GM23248 (cell line): ENCODE measurements around the gene PRKAR1B. TPM values are rescaled to one million over a fixed set of nuclear protein-coding genes. Genes with fewer than 3 reads are reported as not detected.

Experiments used
- DNase-seq: peaks from one replicate; pipeline ENCODE4 v3.0.0-alpha.2; 2015
- H2AFZ ChIP-seq: fragments of 200-600 bp; sonication (generic); 2 replicates; pipeline ENCODE4 v1.6.1; 2016; ENCODE audit warnings: antibody characterized with exemption
- H3F3A ChIP-seq: fragments of 200-600 bp; sonication (generic); 2 replicates; pipeline ENCODE4 v1.6.1; 2016; ENCODE audit warnings: mild to moderate bottlenecking, antibody characterized with exemption, mixed run types; ENCODE audit not compliant: insufficient read depth
- H3K27ac ChIP-seq: fragments of 200-600 bp; sonication (generic); 2 replicates; pipeline ENCODE4 v1.5.1; 2016; ENCODE audit warnings: mild to moderate bottlenecking
- H3K27me3 ChIP-seq: fragments of 200-600 bp; sonication (generic); replicated peaks from 2 replicates; pipeline ENCODE4 v1.6.1; 2016; ENCODE audit warnings: mild to moderate bottlenecking; ENCODE audit not compliant: insufficient read depth
- H3K36me3 ChIP-seq: fragments of 200-600 bp; sonication (generic); 2 replicates; pipeline ENCODE4 v1.6.1; 2016; ENCODE audit warnings: low read depth, mild to moderate bottlenecking
- H3K4me1 ChIP-seq: fragments of 200-600 bp; sonication (generic); 2 replicates; pipeline ENCODE4 v1.6.1; 2016; ENCODE audit warnings: mild to moderate bottlenecking; ENCODE audit not compliant: insufficient read depth
- H3K4me2 ChIP-seq: fragments of 200-600 bp; sonication (generic); one replicate; pipeline ENCODE4 v1.6.1; 2016; ENCODE audit warnings: mild to moderate bottlenecking; ENCODE audit not compliant: unreplicated experiment
- H3K4me3 ChIP-seq: fragments of 200-600 bp; sonication (generic); 2 replicates; pipeline ENCODE4 v1.5.1; 2016; ENCODE audit warnings: mild to moderate bottlenecking
- H3K79me2 ChIP-seq: fragments of 200-600 bp; sonication (generic); 2 replicates; pipeline ENCODE4 v1.6.1; 2016; ENCODE audit warnings: mild to moderate bottlenecking; ENCODE audit not compliant: insufficient read depth
- H3K9ac ChIP-seq: fragments of 200-600 bp; sonication (generic); 2 replicates; pipeline ENCODE4 v1.6.1; 2016; ENCODE audit warnings: mild to moderate bottlenecking
- H3K9me2 ChIP-seq: fragments of 200-600 bp; sonication (generic); 2 replicates; pipeline ENCODE4 v1.6.1; 2016; ENCODE audit warnings: mixed run types, mild to moderate bottlenecking, moderate library complexity; ENCODE audit not compliant: insufficient read depth
- H3K9me3 ChIP-seq: fragments of 200-600 bp; sonication (generic); one replicate; pipeline ENCODE4 v1.6.1; 2017; ENCODE audit warnings: low read depth
- H4K20me1 ChIP-seq: fragments of 200-600 bp; sonication (generic); 2 replicates; pipeline ENCODE4 v1.6.0; 2016; ENCODE audit not compliant: insufficient read depth
- EZH2 ChIP-seq: fragments of 200-600 bp; sonication (generic); IDR thresholded peaks from 2 replicates; pipeline ENCODE4 v1.6.1; 2018; ENCODE audit warnings: antibody characterized with exemption, mild to moderate bottlenecking; ENCODE audit not compliant: insufficient read depth, poor library complexity, severe bottlenecking
- EZH2phosphoT487 ChIP-seq: fragments of 200-600 bp; sonication (generic); IDR thresholded peaks from 2 replicates; pipeline ENCODE4 v1.6.1; 2018; ENCODE audit warnings: antibody characterized with exemption, moderate library complexity, mild to moderate bottlenecking, low read depth; ENCODE audit not compliant: insufficient read depth
- WGBS, 2 experiments: methylation state at CpG; one replicate each; pipeline ENCODE4 v1.1.6; 2015 to 2017; ENCODE audit warnings: low lambda C conversion rate in 2 of 2, low coverage in 1 of 2; ENCODE audit errors: missing lambda C conversion rate in 2 of 2; 5-methylcytosine and 5-hydroxymethylcytosine counted together
- in situ Hi-C: fragments of 300-500 bp; cut with MboI; formaldehyde crosslinking; loops from 2 replicates; pipeline ENCODE4 v1.15.0; 2020
- polyA plus RNA-seq: library from polyadenylated mRNA; unstranded; fragments of >200 nt; fragmentation: Nextera tagmentation; extraction: Ambion mirVana; gene quantifications from 2 replicates; pipeline ENCODE4 v1.2.1, GENCODE V29; 2016
- total RNA-seq: library from RNA; depleted of rRNA; stranded (reverse); fragments of >200 nt; shearing (Covaris generic); gene quantifications from 2 replicates; pipeline ENCODE4 v1.2.3, GENCODE V29; 2014

Gene PRKAR1B
- total and polyA plus RNA-seq, 2 experiments from 2014 or later, result 10.2 to 12.9 TPM

DNA sequence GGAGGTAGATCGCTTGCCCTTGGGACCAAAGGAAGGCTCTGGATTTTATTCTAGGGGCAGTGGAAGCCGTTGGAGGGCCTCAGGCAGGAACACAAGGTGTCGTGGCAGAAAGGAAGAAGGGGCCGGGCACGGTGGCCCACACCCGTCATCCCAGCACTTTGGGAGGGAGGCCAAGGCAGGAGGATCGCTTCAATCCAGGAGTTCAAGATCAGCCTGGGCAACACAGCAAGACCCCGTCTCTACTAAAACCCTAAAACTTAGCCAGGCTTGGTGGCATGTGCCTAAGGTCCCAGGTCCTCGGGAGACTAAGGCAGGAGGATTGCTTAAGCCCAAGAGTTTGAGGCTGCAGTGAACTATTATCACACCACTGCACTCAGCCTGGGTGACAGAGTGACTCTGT lies 202.3 kb downstream of the PRKAR1B start:
- no peaks in the 10 kb centered on the region for H3K9me3 ChIP-seq
- 82 to 87% methylated on average over 9 of the region's 9 CpGs for WGBS, 2 experiments
- in situ Hi-C loops, result no loop called here
- H3K27ac ChIP-seq, result no peak overlapping the region
- no peaks in the 10 kb centered on the region for H3F3A ChIP-seq
- no peaks in the 10 kb centered on the region for H3K36me3 ChIP-seq
- peaks cover 51% of the 10 kb centered on the region for H3K27me3 ChIP-seq
- no peaks in the 10 kb centered on the region for H4K20me1 ChIP-seq
- no peak overlapping the region for H2AFZ ChIP-seq
- no peaks in the 10 kb centered on the region for H3K4me1 ChIP-seq
- H3K9me2 ChIP-seq, result no peaks in the 10 kb centered on the region
- no peaks in the 10 kb centered on the region for H3K79me2 ChIP-seq
- no peak for TF ChIP-seq EZH2phosphoT487
- no peak for TF ChIP-seq EZH2
- H3K4me2 ChIP-seq, result no peak overlapping the region
- no peak for DNase-seq
- H3K4me3 ChIP-seq, result no peak overlapping the region
- no peak overlapping the region for H3K9ac ChIP-seq

- Histone ChIP-seq H3F3A (no peaks in the 10 kb centered on the region), H3K4me3 (no peak overlapping the region), H3K9me3 (no peaks in the 10 kb centered on the region), H3K36me3 (no peaks in the 10 kb centered on the region), H3K27ac (no peak overlapping the region), H4K20me1 (no peaks in the 10 kb centered on the region), H3K27me3 (peaks cover 41% of the 10 kb centered on the region), H3K9ac (no peak overlapping the region), H3K4me2 (no peak overlapping the region), H3K4me1 (no peaks in the 10 kb centered on the region), H3K9me2 (no peaks in the 10 kb centered on the region), H3K79me2 (no peaks in the 10 kb centered on the region), H2AFZ (no peak overlapping the region)
- TF ChIP-seq EZH2phosphoT487 (no peak), EZH2 (no peak)
- in situ Hi-C loops, result no loop called here
- DNase-seq, result no peak
- 77 to 79% methylated on average over 27 to 28 of the region's 28 CpGs for WGBS, 2 experiments
Measured at GRCh38 chr7:523347-524336, 203.4 kb downstream of the PRKAR1B start.

DNA sequence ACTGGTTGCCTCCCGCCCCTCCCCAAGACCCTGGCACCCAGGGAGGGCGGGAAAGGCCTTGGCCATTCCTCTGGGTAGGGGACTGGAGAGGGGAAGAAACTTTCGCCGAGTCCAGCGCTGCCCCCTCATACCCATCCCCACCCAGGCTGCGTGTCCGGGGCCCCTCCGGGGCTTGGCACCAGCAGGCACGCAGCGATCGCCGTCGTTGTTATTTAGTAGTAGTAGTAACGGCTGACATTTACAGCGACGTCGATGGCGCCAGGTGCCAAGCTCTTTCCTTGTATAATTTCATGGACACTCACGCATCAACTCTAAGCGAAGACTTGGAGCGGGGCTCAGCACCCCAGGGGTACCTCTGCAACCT lies 204.1 kb downstream of the PRKAR1B start:
- Histone ChIP-seq H3K27me3 (peaks cover 36% of the 10 kb centered on the region), H3K4me1 (no peaks in the 10 kb centered on the region), H3K4me3 (no peak overlapping the region), H3K9ac (no peak overlapping the region), H4K20me1 (no peaks in the 10 kb centered on the region), H3K4me2 (no peak overlapping the region), H3K79me2 (no peaks in the 10 kb centered on the region), H3K27ac (no peak overlapping the region), H3K9me2 (no peaks in the 10 kb centered on the region), H3F3A (no peaks in the 10 kb centered on the region), H3K9me3 (no peaks in the 10 kb centered on the region), H3K36me3 (no peaks in the 10 kb centered on the region), H2AFZ (no peak overlapping the region)
- in situ Hi-C loops, result no loop called here
- DNase-seq, result no peak
- TF ChIP-seq EZH2phosphoT487, result no peak
- no peak for TF ChIP-seq EZH2
- WGBS, 2 experiments, result 32 to 33% methylated on average over 20 to 21 of the region's 21 CpGs

- WGBS, 2 experiments, result 3 to 5% methylated on average over 58 to 70 of the region's 91 CpGs
- TF ChIP-seq EZH2, result peak; percentile 93
- 0 out of 2 replicates have a peak, but pooled peaks have one; percentile 40 for TF ChIP-seq EZH2phosphoT487
- H4K20me1 ChIP-seq, result no peaks in the 10 kb centered on the region
- H3K36me3 ChIP-seq, result no peaks in the 10 kb centered on the region
- H2AFZ ChIP-seq, result no peak overlapping the region
- no peaks in the 10 kb centered on the region for H3K4me1 ChIP-seq
- H3K9ac ChIP-seq, result no peak overlapping the region; the same call in 1 of the 2 replicates
- no peaks in the 10 kb centered on the region for H3K9me3 ChIP-seq
- in situ Hi-C loops, result no loop called here
- peak overlapping the region; percentile 65 for H3K4me2 ChIP-seq
- no peaks in the 10 kb centered on the region for H3F3A ChIP-seq
- no peaks in the 10 kb centered on the region for H3K9me2 ChIP-seq
- peak overlapping the region; percentile 53 for H3K4me3 ChIP-seq
- H3K79me2 ChIP-seq, result no peaks in the 10 kb centered on the region
- peak; percentile 60 for DNase-seq
- peaks cover 33% of the 10 kb centered on the region for H3K27me3 ChIP-seq
- no peak overlapping the region for H3K27ac ChIP-seq
Measured at GRCh38 chr7:522071-522950, 204.8 kb downstream of the PRKAR1B start.
